Measurements from ENCODE around the gene SLC5A12.

SLC5A12 gene

GRCh38 chr11:26632691-26633159 is 89.1 kb downstream of the SLC5A12 start:
- no peak for DNase-seq

DNA sequence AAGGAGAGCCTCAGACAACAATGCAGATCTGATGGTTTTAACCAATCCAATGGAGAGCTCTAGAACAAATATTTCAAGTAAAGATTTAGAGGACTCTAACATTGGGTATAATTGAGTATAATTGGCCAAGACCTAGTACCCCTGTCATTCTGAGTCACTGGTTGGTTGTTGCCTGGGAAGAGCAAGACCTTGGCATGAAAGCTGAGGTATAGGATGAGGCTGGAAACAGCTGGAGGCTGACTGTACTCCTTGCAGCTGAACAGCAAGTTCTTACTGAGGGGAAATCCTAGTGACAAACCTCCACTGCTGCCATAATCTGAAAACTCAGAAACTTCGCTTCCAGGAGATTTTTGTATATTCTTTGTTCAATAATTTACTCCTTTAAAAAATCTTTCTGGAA is 95.5 kb downstream of the SLC5A12 start:
- no peak for DNase-seq

DNA sequence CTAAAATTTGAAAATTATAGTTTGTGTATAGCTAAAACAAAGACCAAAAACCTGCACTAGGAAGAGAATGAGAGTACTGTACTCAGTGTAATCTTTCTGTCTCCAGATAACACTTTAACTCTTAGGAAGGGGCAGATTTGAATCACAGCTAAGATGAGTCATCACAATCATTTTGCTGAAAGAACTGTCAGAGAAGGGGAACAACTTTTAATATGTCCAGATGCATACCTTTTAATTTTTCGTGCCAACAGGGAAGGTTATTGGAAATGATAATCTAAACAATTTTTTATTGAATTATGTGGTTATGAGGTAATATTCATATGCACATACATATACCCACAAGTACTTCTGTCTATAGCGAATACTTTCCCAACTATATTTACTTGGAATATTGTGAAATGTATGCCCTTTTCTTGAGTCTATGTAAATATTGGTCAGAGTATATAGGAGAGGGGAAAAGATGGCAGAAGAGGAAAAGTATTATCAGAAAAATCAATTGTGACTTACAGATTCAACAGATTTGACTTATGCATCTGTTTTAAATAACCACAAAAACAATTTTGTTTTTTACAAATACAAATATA is 98.7 kb downstream of the SLC5A12 start:
- no peak for DNase-seq

- DNase-seq, result no peak
These were observed 99.7 kb downstream of the SLC5A12 start for GRCh38 chr11:26622181-26622580.

DNA sequence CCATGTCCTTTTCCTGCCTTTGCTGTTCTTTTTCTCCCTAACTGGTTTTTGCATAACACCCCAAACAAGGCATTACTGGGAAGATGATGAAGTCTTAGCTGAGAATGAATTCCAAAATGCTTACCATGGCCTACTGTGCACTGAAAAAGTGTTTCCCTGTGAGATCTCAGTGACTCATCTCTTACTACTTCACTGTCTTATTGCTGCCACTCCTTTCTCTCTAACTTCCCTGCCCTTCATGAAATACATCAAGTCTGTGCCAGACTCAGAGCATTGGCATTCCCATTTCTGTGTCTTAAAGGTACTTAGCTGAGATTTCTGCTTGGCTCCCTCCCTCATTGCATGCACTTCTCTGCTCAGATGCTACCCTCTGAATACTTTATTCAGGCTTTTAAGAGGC is 100.7 kb downstream of the SLC5A12 start:
- no peak for DNase-seq

GRCh38 chr11:26620282-26621045 is 101.4 kb downstream of the SLC5A12 start:
- no peak for DNase-seq

DNA sequence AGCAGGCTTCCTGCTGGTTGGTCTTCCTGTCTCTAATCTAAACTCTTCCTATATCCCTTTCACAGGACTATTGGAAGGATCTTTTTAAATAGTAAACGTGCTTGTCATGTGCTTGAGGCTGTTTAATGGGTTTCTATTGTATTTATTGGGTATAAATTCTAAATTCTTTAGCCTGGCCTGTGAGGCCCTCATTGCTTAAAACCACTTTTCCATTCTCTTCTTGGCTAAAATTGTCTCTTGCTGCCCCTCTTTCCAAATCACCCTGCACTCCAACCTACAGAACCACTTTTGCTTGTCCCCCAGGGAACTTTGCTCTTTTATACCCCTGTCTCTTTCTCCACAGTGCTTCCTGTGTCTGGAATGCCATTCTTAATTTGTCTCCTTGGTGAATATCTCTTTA is 103.4 kb downstream of the SLC5A12 start:
- no peak for DNase-seq
